HEK293 (cell line): ENCODE results near the gene RPS19.

Experiments
- GLIS1 ChIP-seq: fragments of 450-650 bp; formaldehyde crosslinking; IDR thresholded peaks from 2 replicates; pipeline ENCODE4 v1.5.1; 2016; ENCODE audit warnings: missing biosample characterization, missing genetic modification characterization
- KLF16 ChIP-seq: fragments of 450-650 bp; formaldehyde crosslinking; IDR thresholded peaks from 2 replicates; pipeline ENCODE4 v1.5.1; 2017; ENCODE audit warnings: missing biosample characterization, missing genetic modification characterization
- REPIN1 ChIP-seq: fragments of 450-650 bp; formaldehyde crosslinking; IDR thresholded peaks from 2 replicates; pipeline ENCODE4 v1.5.1; 2017; ENCODE audit warnings: missing biosample characterization, missing genetic modification characterization, low read depth
- TRIM28 ChIP-seq: IDR thresholded peaks from 2 replicates; pipeline ENCODE4 v1.6.1; 2011; ENCODE audit warnings: low read length, control low read depth, borderline replicate concordance
- YY2 ChIP-seq: fragments of 450-650 bp; formaldehyde crosslinking; IDR thresholded peaks from 2 replicates; pipeline ENCODE4 v1.5.1; 2016; ENCODE audit warnings: missing biosample characterization, missing genetic modification characterization
- ZBTB1 ChIP-seq: fragments of 450-650 bp; formaldehyde crosslinking; IDR thresholded peaks from 2 replicates; pipeline ENCODE4 v1.5.1; 2016; ENCODE audit warnings: missing biosample characterization, missing genetic modification characterization
- ZBTB17 ChIP-seq: fragments of 450-650 bp; formaldehyde crosslinking; IDR thresholded peaks from 2 replicates; pipeline ENCODE4 v1.5.1; 2016; ENCODE audit warnings: missing biosample characterization, missing genetic modification characterization
- ZBTB21 ChIP-seq: fragments of 450-650 bp; formaldehyde crosslinking; IDR thresholded peaks from 2 replicates; pipeline ENCODE4 v1.5.1; 2017; ENCODE audit warnings: missing biosample characterization, missing genetic modification characterization
- ZFP69B ChIP-seq: fragments of 450-650 bp; formaldehyde crosslinking; IDR thresholded peaks from 2 replicates; pipeline ENCODE4 v1.5.1; 2016; ENCODE audit warnings: missing biosample characterization, missing genetic modification characterization
- ZNF2 ChIP-seq: fragments of 450-650 bp; formaldehyde crosslinking; IDR thresholded peaks from 2 replicates; pipeline ENCODE4 v1.5.1; 2016; ENCODE audit warnings: missing biosample characterization, missing genetic modification characterization
- ZNF239 ChIP-seq: fragments of 450-650 bp; formaldehyde crosslinking; IDR thresholded peaks from 2 replicates; pipeline ENCODE4 v1.5.1; 2016; ENCODE audit warnings: missing biosample characterization, missing genetic modification characterization
- ZNF324 ChIP-seq: fragments of 450-650 bp; formaldehyde crosslinking; IDR thresholded peaks from 2 replicates; pipeline ENCODE4 v1.5.1; 2016; ENCODE audit warnings: missing biosample characterization, missing genetic modification characterization
- ZNF529 ChIP-seq: fragments of 450-650 bp; formaldehyde crosslinking; IDR thresholded peaks from 2 replicates; pipeline ENCODE4 v1.5.1; 2017; ENCODE audit warnings: missing genetic modification characterization, missing biosample characterization; ENCODE audit not compliant: insufficient replicate concordance
- ZNF610 ChIP-seq: fragments of 450-650 bp; formaldehyde crosslinking; IDR thresholded peaks from 2 replicates; pipeline ENCODE4 v1.5.1; 2016; ENCODE audit warnings: missing biosample characterization, missing genetic modification characterization, borderline replicate concordance
- ZNF624 ChIP-seq: fragments of 450-650 bp; formaldehyde crosslinking; IDR thresholded peaks from 2 replicates; pipeline ENCODE4 v1.5.1; 2017; ENCODE audit warnings: missing biosample characterization, missing genetic modification characterization
- ZNF830 ChIP-seq: fragments of 450-650 bp; IDR thresholded peaks from 2 replicates; pipeline ENCODE4 v1.5.0; 2018; ENCODE audit warnings: missing biosample characterization, missing genetic modification characterization, low read depth, mild to moderate bottlenecking, moderate library complexity
- ZXDB ChIP-seq: fragments of 450-650 bp; formaldehyde crosslinking; IDR thresholded peaks from 2 replicates; pipeline ENCODE4 v1.5.1; 2016; ENCODE audit warnings: missing biosample characterization, missing genetic modification characterization
- TF ChIP-seq, protein P1 (sequence below): fragments of 450-650 bp; formaldehyde crosslinking; IDR thresholded peaks from 2 replicates; pipeline ENCODE4 v1.5.1; 2016; ENCODE audit warnings: missing biosample characterization, missing genetic modification characterization, borderline replicate concordance
- TF ChIP-seq, protein P2 (sequence below): fragments of 450-650 bp; formaldehyde crosslinking; IDR thresholded peaks from 2 replicates; pipeline ENCODE4 v1.5.1; 2016; ENCODE audit warnings: missing biosample characterization, missing genetic modification characterization, borderline replicate concordance
- TF ChIP-seq, protein P3 (sequence below): fragments of 450-650 bp; formaldehyde crosslinking; IDR thresholded peaks from 2 replicates; pipeline ENCODE4 v1.5.1; 2017; ENCODE audit warnings: missing biosample characterization, missing genetic modification characterization
- TF ChIP-seq, protein P4 (sequence below): fragments of 450-650 bp; formaldehyde crosslinking; IDR thresholded peaks from 2 replicates; pipeline ENCODE4 v1.5.1; 2016; ENCODE audit warnings: missing biosample characterization, missing genetic modification characterization, low read depth
- TF ChIP-seq, protein P5 (sequence below): fragments of 450-650 bp; formaldehyde crosslinking; IDR thresholded peaks from 2 replicates; pipeline ENCODE4 v1.5.1; 2016; ENCODE audit warnings: missing biosample characterization, missing genetic modification characterization
- TF ChIP-seq, protein P6 (sequence below): fragments of 450-650 bp; formaldehyde crosslinking; IDR thresholded peaks from 2 replicates; pipeline ENCODE4 v1.5.1; 2016; ENCODE audit warnings: missing biosample characterization, missing genetic modification characterization

Gene RPS19

DNA sequence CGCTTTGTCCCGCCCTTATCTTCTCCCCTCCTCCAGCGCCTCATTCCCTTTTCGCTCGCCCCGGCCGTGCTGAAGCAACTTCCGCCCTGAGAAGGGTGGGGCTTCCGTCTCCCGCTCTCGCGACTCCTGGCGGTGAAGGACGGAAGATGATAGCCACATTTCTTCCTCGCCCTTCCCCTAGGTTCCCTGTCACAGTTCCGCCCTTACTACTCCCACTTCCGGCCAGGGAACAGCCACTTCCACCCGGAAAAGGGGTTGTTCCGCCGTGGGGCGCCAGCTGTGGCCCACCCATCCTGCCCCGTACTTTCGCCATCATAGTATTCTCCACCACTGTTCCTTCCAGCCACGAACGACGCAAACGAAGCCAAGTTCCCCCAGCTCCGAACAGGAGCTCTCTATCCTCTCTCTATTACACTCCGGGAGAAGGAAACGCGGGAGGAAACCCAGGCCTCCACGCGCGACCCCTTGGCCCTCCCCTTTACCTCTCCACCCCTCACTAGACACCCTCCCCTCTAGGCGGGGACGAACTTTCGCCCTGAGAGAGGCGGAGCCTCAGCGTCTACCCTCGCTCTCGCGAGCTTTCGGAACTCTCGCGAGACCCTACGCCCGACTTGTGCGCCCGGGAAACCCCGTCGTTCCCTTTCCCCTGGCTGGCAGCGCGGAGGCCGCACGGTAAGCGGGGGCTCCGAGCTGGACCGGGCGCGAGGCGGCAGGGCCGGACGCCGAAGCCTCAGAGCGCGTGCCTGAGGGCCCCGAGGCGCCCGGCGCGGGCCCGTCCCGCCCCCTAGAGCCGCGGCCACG lies at the start of gene RPS19 (continued):
- no peak for TF ChIP-seq ZNF529 (tag by site-specific recombination)
- TF ChIP-seq REPIN1 = no peak
- peak; percentile 88 for TF ChIP-seq ZBTB21 (tag by site-specific recombination)
- TF ChIP-seq, protein P1, sequence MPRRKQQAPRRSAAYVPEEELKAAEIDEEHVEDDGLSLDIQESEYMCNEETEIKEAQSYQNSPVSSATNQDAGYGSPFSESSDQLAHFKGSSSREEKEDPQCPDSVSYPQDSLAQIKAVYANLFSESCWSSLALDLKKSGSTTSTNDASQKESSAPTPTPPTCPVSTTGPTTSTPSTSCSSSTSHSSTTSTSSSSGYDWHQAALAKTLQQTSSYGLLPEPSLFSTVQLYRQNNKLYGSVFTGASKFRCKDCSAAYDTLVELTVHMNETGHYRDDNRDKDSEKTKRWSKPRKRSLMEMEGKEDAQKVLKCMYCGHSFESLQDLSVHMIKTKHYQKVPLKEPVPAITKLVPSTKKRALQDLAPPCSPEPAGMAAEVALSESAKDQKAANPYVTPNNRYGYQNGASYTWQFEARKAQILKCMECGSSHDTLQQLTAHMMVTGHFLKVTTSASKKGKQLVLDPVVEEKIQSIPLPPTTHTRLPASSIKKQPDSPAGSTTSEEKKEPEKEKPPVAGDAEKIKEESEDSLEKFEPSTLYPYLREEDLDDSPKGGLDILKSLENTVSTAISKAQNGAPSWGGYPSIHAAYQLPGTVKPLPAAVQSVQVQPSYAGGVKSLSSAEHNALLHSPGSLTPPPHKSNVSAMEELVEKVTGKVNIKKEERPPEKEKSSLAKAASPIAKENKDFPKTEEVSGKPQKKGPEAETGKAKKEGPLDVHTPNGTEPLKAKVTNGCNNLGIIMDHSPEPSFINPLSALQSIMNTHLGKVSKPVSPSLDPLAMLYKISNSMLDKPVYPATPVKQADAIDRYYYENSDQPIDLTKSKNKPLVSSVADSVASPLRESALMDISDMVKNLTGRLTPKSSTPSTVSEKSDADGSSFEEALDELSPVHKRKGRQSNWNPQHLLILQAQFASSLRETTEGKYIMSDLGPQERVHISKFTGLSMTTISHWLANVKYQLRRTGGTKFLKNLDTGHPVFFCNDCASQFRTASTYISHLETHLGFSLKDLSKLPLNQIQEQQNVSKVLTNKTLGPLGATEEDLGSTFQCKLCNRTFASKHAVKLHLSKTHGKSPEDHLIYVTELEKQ (tag by site-specific recombination) = no peak
- no peak for TF ChIP-seq ZNF624 (tag by site-specific recombination)
- TF ChIP-seq, protein P2, sequence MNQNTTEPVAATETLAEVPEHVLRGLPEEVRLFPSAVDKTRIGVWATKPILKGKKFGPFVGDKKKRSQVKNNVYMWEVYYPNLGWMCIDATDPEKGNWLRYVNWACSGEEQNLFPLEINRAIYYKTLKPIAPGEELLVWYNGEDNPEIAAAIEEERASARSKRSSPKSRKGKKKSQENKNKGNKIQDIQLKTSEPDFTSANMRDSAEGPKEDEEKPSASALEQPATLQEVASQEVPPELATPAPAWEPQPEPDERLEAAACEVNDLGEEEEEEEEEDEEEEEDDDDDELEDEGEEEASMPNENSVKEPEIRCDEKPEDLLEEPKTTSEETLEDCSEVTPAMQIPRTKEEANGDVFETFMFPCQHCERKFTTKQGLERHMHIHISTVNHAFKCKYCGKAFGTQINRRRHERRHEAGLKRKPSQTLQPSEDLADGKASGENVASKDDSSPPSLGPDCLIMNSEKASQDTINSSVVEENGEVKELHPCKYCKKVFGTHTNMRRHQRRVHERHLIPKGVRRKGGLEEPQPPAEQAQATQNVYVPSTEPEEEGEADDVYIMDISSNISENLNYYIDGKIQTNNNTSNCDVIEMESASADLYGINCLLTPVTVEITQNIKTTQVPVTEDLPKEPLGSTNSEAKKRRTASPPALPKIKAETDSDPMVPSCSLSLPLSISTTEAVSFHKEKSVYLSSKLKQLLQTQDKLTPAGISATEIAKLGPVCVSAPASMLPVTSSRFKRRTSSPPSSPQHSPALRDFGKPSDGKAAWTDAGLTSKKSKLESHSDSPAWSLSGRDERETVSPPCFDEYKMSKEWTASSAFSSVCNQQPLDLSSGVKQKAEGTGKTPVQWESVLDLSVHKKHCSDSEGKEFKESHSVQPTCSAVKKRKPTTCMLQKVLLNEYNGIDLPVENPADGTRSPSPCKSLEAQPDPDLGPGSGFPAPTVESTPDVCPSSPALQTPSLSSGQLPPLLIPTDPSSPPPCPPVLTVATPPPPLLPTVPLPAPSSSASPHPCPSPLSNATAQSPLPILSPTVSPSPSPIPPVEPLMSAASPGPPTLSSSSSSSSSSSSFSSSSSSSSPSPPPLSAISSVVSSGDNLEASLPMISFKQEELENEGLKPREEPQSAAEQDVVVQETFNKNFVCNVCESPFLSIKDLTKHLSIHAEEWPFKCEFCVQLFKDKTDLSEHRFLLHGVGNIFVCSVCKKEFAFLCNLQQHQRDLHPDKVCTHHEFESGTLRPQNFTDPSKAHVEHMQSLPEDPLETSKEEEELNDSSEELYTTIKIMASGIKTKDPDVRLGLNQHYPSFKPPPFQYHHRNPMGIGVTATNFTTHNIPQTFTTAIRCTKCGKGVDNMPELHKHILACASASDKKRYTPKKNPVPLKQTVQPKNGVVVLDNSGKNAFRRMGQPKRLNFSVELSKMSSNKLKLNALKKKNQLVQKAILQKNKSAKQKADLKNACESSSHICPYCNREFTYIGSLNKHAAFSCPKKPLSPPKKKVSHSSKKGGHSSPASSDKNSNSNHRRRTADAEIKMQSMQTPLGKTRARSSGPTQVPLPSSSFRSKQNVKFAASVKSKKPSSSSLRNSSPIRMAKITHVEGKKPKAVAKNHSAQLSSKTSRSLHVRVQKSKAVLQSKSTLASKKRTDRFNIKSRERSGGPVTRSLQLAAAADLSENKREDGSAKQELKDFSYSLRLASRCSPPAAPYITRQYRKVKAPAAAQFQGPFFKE (tag by site-specific recombination) = no peak
- peak; percentile 100 for TF ChIP-seq KLF16 (tag by site-specific recombination)
- TF ChIP-seq ZNF324 (tag by site-specific recombination) = peak; percentile 95
- TF ChIP-seq ZNF610 (tag by site-specific recombination) = peak; percentile 56; the same call in 1 of the 2 replicates
- TF ChIP-seq ZNF830 (tag by site-specific recombination) = no peak
- peak; percentile 96 for TF ChIP-seq ZNF2
- TF ChIP-seq, protein P3, sequence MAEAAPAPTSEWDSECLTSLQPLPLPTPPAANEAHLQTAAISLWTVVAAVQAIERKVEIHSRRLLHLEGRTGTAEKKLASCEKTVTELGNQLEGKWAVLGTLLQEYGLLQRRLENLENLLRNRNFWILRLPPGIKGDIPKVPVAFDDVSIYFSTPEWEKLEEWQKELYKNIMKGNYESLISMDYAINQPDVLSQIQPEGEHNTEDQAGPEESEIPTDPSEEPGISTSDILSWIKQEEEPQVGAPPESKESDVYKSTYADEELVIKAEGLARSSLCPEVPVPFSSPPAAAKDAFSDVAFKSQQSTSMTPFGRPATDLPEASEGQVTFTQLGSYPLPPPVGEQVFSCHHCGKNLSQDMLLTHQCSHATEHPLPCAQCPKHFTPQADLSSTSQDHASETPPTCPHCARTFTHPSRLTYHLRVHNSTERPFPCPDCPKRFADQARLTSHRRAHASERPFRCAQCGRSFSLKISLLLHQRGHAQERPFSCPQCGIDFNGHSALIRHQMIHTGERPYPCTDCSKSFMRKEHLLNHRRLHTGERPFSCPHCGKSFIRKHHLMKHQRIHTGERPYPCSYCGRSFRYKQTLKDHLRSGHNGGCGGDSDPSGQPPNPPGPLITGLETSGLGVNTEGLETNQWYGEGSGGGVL (tag by site-specific recombination) = peak; percentile 88
- TF ChIP-seq TRIM28 = peak; percentile 47; the same call in 1 of the 2 replicates
- peak; percentile 57 for TF ChIP-seq GLIS1 (tag by site-specific recombination)
- TF ChIP-seq ZBTB17 = peak; percentile 99
- TF ChIP-seq ZBTB1 = no peak
- TF ChIP-seq ZNF239 (tag by site-specific recombination) = peak; percentile 74; the same call in 1 of the 2 replicates
- peak; percentile 100 for TF ChIP-seq ZXDB (tag by site-specific recombination)
- TF ChIP-seq, protein P4, sequence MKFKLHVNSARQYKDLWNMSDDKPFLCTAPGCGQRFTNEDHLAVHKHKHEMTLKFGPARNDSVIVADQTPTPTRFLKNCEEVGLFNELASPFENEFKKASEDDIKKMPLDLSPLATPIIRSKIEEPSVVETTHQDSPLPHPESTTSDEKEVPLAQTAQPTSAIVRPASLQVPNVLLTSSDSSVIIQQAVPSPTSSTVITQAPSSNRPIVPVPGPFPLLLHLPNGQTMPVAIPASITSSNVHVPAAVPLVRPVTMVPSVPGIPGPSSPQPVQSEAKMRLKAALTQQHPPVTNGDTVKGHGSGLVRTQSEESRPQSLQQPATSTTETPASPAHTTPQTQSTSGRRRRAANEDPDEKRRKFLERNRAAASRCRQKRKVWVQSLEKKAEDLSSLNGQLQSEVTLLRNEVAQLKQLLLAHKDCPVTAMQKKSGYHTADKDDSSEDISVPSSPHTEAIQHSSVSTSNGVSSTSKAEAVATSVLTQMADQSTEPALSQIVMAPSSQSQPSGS = no peak
- peak; percentile 89 for TF ChIP-seq ZFP69B (tag by site-specific recombination)
- TF ChIP-seq YY2 (tag by site-specific recombination) = peak; percentile 95
- TF ChIP-seq, protein P5, sequence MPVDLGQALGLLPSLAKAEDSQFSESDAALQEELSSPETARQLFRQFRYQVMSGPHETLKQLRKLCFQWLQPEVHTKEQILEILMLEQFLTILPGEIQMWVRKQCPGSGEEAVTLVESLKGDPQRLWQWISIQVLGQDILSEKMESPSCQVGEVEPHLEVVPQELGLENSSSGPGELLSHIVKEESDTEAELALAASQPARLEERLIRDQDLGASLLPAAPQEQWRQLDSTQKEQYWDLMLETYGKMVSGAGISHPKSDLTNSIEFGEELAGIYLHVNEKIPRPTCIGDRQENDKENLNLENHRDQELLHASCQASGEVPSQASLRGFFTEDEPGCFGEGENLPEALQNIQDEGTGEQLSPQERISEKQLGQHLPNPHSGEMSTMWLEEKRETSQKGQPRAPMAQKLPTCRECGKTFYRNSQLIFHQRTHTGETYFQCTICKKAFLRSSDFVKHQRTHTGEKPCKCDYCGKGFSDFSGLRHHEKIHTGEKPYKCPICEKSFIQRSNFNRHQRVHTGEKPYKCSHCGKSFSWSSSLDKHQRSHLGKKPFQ (tag by site-specific recombination) = no peak
- TF ChIP-seq, protein P6, sequence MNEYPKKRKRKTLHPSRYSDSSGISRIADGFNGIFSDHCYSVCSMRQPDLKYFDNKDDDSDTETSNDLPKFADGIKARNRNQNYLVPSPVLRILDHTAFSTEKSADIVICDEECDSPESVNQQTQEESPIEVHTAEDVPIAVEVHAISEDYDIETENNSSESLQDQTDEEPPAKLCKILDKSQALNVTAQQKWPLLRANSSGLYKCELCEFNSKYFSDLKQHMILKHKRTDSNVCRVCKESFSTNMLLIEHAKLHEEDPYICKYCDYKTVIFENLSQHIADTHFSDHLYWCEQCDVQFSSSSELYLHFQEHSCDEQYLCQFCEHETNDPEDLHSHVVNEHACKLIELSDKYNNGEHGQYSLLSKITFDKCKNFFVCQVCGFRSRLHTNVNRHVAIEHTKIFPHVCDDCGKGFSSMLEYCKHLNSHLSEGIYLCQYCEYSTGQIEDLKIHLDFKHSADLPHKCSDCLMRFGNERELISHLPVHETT = peak; percentile 93
